ENCODE data around the gene ANO2.

GRCh38 chr12:5733136-5733755, 211.8 kb downstream of the ANO2 start:
- TF ChIP-seq YY1 (IDR thresholded peaks at IDR 0.05; ENCODE audit: insufficient read depth, insufficient read length) (no peak), ZNF274 (IDR thresholded peaks at IDR 0.05; ENCODE audit: low read depth, low read length) (no peak), SUZ12 (IDR thresholded peaks at IDR 0.05; ENCODE audit: extremely low read depth, insufficient read depth, insufficient read length) (no peak)
